Suprapubic skin (tissue), 4 donors: ENCODE data around the gene TMEM164. TPM values are rescaled to one million over a fixed set of nuclear protein-coding genes. Genes with fewer than 3 reads are reported as not detected.

ENCODE experiments used
- DNase-seq, 2 donors: peaks; one replicate each; pipeline ENCODE4 v3.0.0-alpha.2; 2019; ENCODE audit warnings: low spot score in 2 of 2
- H3K27ac ChIP-seq: fragments of 200-600 bp; sonication (generic); one replicate; pipeline ENCODE4 v1.5.1; 2019
- H3K27me3 ChIP-seq: fragments of 200-600 bp; sonication (generic); one replicate; pipeline ENCODE4 v1.5.1; 2019
- H3K36me3 ChIP-seq: fragments of 200-600 bp; sonication (generic); one replicate; pipeline ENCODE4 v1.5.1; 2019
- H3K4me1 ChIP-seq: fragments of 200-600 bp; sonication (generic); one replicate; pipeline ENCODE4 v1.5.1; 2019
- H3K4me3 ChIP-seq: fragments of 200-600 bp; sonication (generic); one replicate; pipeline ENCODE4 v1.5.1; 2019; ENCODE audit warnings: mild to moderate bottlenecking
- H3K9me3 ChIP-seq: fragments of 200-600 bp; sonication (generic); one replicate; pipeline ENCODE4 v1.5.1; 2019
- CTCF ChIP-seq, 2 donors: fragments of 200-600 bp in 1 of 2; fragments of 450-650 bp in 1 of 2; sonication (generic) in 1 of 2; IDR thresholded peaks; one replicate each; pipeline ENCODE4 v1.5.1; 2016 to 2019; ENCODE audit warnings: antibody characterized with exemption in 2 of 2, mild to moderate bottlenecking in 1 of 2, moderate library complexity in 1 of 2
- EP300 ChIP-seq: sonication (generic); formaldehyde crosslinking; IDR thresholded peaks from one replicate; pipeline ENCODE4 v1.6.1; 2017; ENCODE audit warnings: antibody characterized with exemption
- POLR2A ChIP-seq, 2 donors: fragments of 450-650 bp; IDR thresholded peaks; one replicate each; pipeline ENCODE4 v1.6.1; 2017; ENCODE audit warnings: antibody characterized with exemption in 2 of 2, mild to moderate bottlenecking in 2 of 2, moderate library complexity in 2 of 2
- POLR2AphosphoS5 ChIP-seq, 3 donors: sonication (generic); formaldehyde crosslinking; IDR thresholded peaks; one replicate each; pipeline ENCODE4 v1.6.1; 2017; ENCODE audit warnings: antibody characterized with exemption in 3 of 3
- WGBS: methylation state at CpG from one replicate; pipeline ENCODE4 v1.1.5; 2018; 5-methylcytosine and 5-hydroxymethylcytosine counted together
- total RNA-seq, 4 donors: library from RNA; depleted of rRNA; stranded (reverse); fragments of >200 nt; gene quantifications; one replicate each; pipeline ENCODE4 v1.1.0, GENCODE V29; 2016

TMEM164 gene
- total RNA-seq, 4 donors from 2014 or later: 35.5 to 71.2 (median 58.7) TPM

GRCh38 chrX:110210417-110211139 lies 207.7 kb downstream of the TMEM164 start:
- Histone ChIP-seq H3K27me3 (no peaks in the 10 kb centered on the region), H3K4me3 (no peak overlapping the region), H3K9me3 (no peaks in the 10 kb centered on the region), H3K27ac (no peak overlapping the region), H3K4me1 (no peaks in the 10 kb centered on the region), H3K36me3 (no peaks in the 10 kb centered on the region)
- no peak for DNase-seq
- TF ChIP-seq POLR2A (IDR thresholded peaks at IDR 0.05) (no peak), CTCF (IDR thresholded peaks at IDR 0.05) (no peak), EP300 (no peak), POLR2AphosphoS5 (IDR thresholded peaks at IDR 0.05) (no peak)
- WGBS: 40% methylated on average over 5 of the region's 5 CpGs

- DNase-seq: no peak
- TF ChIP-seq CTCF (IDR thresholded peaks at IDR 0.05) (no peak), EP300 (no peak), POLR2AphosphoS5 (IDR thresholded peaks at IDR 0.05) (no peak), POLR2A (IDR thresholded peaks at IDR 0.05) (no peak)
- no peaks in the 10 kb centered on the region for H3K4me1 ChIP-seq
- no peak overlapping the region for H3K4me3 ChIP-seq
- no peaks in the 10 kb centered on the region for H3K36me3 ChIP-seq
- no peak overlapping the region for H3K27ac ChIP-seq
- no peaks in the 10 kb centered on the region for H3K27me3 ChIP-seq
- WGBS: 58% methylated on average over 1 of the region's 1 CpG
- no peaks in the 10 kb centered on the region for H3K9me3 ChIP-seq
These were observed 208.4 kb downstream of the TMEM164 start for GRCh38 chrX:110211340-110211739.

GRCh38 chrX:110212299-110212698 lies 209.4 kb downstream of the TMEM164 start:
- no peaks in the 10 kb centered on the region for H3K4me1 ChIP-seq
- H3K9me3 ChIP-seq: no peaks in the 10 kb centered on the region
- no peak for DNase-seq
- TF ChIP-seq POLR2AphosphoS5 (IDR thresholded peaks at IDR 0.05): no peak
- TF ChIP-seq EP300: no peak
- no peak for TF ChIP-seq POLR2A (IDR thresholded peaks at IDR 0.05)
- no peak for TF ChIP-seq CTCF (IDR thresholded peaks at IDR 0.05)
- WGBS: 79% methylated on average over 3 of the region's 3 CpGs
- no peaks in the 10 kb centered on the region for H3K36me3 ChIP-seq
- no peak overlapping the region for H3K4me3 ChIP-seq
- no peak overlapping the region for H3K27ac ChIP-seq
- no peaks in the 10 kb centered on the region for H3K27me3 ChIP-seq

- Histone ChIP-seq H3K4me3 (no peak overlapping the region), H3K27me3 (no peaks in the 10 kb centered on the region), H3K9me3 (no peaks in the 10 kb centered on the region), H3K36me3 (no peaks in the 10 kb centered on the region), H3K27ac (no peak overlapping the region), H3K4me1 (no peaks in the 10 kb centered on the region)
- TF ChIP-seq EP300 (no peak), POLR2A (IDR thresholded peaks at IDR 0.05) (no peak), CTCF (IDR thresholded peaks at IDR 0.05) (no peak), POLR2AphosphoS5 (IDR thresholded peaks at IDR 0.05) (no peak)
- WGBS: 79% methylated on average over 1 of the region's 1 CpG
- DNase-seq: no peak
These were observed 210.3 kb downstream of the TMEM164 start for GRCh38 chrX:110213183-110213582.

- no peak for DNase-seq
- H3K4me1 ChIP-seq: no peaks in the 10 kb centered on the region
- H3K27ac ChIP-seq: no peak overlapping the region
- H3K4me3 ChIP-seq: no peak overlapping the region
- TF ChIP-seq POLR2AphosphoS5 (IDR thresholded peaks at IDR 0.05) (no peak), POLR2A (IDR thresholded peaks at IDR 0.05) (no peak), CTCF (IDR thresholded peaks at IDR 0.05) (no peak), EP300 (no peak)
- 93% methylated on average over 1 of the region's 1 CpG for WGBS
- no peaks in the 10 kb centered on the region for H3K9me3 ChIP-seq
- H3K27me3 ChIP-seq: no peaks in the 10 kb centered on the region
- H3K36me3 ChIP-seq: no peaks in the 10 kb centered on the region
These were observed 211.8 kb downstream of the TMEM164 start for GRCh38 chrX:110214684-110215083.
